Activated CD4-positive, alpha-beta T cell treated with anti-CD3 and anti-CD28 coated beads, Interleukin-2, amount 50 U/mL, for 16 hours (primary cell): ENCODE data around the gene LRP1B.
"Not testable (repeated sequence)": the region's sequence is repeated elsewhere in the genome, so short reads cannot be mapped to it uniquely, and the experiment has no call there.

Experiments
- DNase-seq: peaks from one replicate; pipeline ENCODE4 v3.0.0-alpha.2; 2020

The LRP1B gene

DNA sequence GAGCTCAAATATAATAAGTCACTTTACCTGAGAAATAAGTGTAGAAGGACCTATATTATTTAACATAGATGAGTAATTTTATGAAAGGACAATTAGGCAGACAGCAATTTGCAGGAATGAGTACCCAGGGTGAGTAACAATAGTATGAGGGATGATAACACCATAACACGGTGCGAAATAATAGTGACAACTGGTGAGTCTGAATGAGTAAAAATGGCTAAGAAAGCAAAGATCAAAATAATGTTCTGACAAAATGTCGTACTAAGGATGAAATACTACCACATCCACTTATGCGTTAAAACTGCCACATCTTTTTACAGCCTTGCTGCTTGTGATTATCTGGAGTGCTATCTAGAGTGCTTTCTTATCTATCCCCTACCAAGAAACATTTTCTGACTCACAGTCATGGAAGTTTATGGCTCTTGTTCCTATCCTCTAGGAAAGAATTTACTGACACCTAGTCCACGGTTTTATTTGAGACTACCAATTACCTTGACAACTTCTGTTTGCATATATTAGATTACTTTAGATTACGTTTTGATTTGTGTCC, 929.7 kb downstream of the LRP1B start:
- DNase-seq: no peak

- DNase-seq: no peak
Measured at GRCh38 chr2:141200191-141200590, 930.6 kb downstream of the LRP1B start.

DNA sequence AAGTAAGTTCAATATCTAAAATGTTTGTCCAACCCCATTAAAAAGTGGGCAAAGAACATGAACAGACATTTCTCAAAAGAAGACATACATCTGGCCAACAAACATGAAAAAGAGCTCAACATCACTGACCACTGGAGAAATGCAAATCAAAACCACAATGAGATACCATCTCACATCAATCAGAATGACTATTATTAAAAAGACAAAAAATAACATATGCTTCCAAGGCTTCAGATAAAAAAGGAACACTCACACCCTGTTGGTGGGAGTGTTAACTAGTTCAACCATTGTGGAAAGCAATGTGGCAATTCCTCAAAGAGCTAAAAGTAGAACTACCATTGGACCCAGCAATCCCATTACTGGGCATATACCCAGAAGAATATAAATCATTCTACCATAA, 931.1 kb downstream of the LRP1B start:
- DNase-seq: no peak

DNA sequence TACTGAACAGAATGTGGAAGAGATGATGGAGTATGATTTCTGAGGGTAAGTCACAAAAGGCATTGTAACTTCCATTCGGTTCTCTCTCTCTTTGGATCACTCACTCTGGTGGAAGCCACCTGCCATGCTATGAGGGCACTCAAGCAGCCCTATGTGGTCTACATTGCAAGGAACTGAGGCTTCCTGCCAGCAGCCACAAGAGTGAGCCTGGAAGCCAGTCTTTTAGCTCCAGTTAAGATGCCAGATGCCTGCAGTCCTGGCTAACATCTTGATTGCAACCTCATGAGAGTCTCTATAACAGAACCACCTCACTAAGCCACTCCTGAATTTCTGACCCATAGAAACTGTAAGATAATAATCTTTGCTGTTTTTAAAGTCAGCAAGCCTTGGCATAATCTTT, 935.7 kb downstream of the LRP1B start:
- no peak for DNase-seq

- no peak for DNase-seq
Measured at GRCh38 chr2:141187075-141187439, 943.8 kb downstream of the LRP1B start.

GRCh38 chr2:141186413-141187074, 944.3 kb downstream of the LRP1B start:
- no peak for DNase-seq

GRCh38 chr2:141182246-141182645, 948.6 kb downstream of the LRP1B start:
- no peak for DNase-seq

- not testable (repeated sequence) for DNase-seq
Measured at GRCh38 chr2:141169117-141169516, 961.7 kb downstream of the LRP1B start.

GRCh38 chr2:141162314-141162713, 968.5 kb downstream of the LRP1B start:
- DNase-seq: no peak

- DNase-seq: no peak
Measured at GRCh38 chr2:141151611-141152286, 979.1 kb downstream of the LRP1B start.

GRCh38 chr2:141142025-141142424, 988.8 kb downstream of the LRP1B start:
- no peak for DNase-seq

GRCh38 chr2:141137122-141137693, 993.6 kb downstream of the LRP1B start:
- no peak for DNase-seq

DNA sequence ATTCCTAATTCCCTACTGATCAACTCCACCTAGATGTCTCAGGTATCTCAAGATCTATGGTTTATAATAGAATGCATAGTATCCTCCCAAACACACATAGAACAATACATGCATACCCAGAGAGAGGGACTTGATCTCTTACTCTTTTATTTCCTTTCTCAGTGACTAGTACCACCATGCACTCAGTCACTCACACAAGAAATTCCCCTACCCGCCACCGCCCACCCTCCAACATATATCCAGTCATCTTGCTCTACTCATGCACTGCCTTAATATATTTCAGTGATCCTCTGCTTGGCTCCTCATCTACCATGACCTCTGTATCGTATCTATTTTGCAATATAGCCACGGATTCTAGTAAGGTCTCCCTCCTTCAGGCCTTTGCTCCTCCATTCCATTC, 996.9 kb downstream of the LRP1B start:
- DNase-seq: no peak

- DNase-seq: no peak
Measured at GRCh38 chr2:141125432-141125831, 1005.4 kb downstream of the LRP1B start.

DNA sequence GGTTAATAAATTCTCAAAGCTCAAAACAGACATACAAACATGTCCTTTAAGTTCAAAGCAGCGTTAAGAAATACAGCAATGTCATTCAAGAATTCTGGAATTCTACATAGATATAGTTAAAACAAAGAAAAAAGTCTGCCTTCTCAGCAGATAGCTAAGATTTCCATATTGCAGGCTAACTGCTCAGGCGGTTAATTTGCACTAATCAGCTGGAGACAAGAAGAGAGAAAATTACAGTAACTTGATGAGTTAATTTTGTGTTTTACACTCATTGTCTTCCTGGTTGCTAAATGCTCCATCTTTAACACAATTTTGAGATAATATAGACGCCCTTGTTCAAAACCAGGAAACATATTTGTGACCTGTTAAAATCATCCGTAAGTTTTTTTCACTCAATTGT, 1012.0 kb downstream of the LRP1B start:
- DNase-seq: no peak

DNA sequence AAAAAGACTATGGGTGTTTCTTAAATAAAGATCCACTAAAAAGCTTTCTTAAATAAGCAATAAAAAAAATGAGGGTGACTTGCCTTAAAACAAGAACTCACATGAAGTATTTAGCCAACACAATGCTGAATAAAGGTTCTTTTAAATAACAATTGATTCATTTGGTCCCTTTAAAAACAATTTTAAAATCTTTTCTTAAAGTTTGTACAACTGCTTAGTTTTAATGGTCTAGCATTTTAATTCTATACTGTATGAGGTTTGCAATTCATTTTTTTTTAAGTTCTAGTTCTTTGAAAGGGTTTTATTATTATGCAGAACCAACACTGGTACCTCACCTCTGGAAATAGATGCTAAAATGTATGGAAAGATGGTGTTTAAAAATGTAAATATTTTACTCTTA, 1017.5 kb downstream of the LRP1B start:
- no peak for DNase-seq

GRCh38 chr2:141109633-141110032, 1021.2 kb downstream of the LRP1B start:
- no peak for DNase-seq

DNA sequence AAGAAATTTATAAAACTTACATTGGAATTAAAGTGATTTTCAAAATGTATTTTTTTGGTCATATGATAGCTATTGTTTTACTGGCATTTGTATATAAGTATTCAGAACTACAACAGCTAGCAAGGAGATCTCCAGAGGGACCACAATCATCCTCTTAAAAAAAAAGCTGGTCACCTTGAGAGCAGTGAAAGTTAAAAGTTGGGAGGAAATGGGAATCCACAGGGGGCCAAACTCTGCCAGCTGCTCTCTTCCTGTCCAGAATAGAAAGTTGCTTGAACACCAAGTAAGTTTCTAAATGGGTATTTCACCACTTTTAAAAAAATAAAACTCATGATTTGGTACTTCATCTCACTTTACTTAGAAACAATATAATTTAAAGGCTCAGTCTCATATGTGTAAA, 1025.1 kb downstream of the LRP1B start:
- DNase-seq: no peak

- no peak for DNase-seq
Measured at GRCh38 chr2:141103216-141103615, 1027.6 kb downstream of the LRP1B start.

GRCh38 chr2:141079231-141079630, 1051.6 kb downstream of the LRP1B start:
- no peak for DNase-seq

GRCh38 chr2:141075753-141076152, 1055.1 kb downstream of the LRP1B start:
- no peak for DNase-seq

DNA sequence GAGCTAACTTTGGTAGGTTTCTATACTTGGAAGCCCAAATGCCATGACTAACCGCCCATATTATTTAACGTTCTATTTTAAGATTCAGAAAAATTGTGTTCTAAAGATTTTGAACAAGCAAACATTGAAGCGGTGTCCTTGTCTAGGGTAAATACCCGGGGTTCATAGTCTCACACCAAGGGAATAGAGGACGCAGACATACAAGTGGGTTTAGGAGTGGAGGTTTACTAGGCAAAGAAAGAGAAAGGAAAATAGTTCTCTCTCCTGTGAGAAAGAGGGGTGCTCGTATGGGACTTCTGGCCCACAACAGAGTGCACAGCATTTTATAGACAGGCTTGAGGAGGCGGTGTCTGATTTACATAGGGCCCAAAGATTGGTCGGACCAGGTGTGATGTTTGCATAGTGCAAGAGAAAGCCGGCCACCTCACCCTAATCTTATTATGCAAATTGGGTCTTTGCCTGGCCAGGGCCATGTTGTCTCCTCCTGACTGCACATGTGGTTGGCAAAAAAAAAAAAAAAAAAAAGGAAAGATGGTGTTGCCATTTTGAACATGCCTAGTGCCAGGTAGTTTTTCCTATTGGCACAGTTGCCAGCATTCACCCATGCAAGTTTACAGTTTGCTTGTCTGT, 1062.6 kb downstream of the LRP1B start:
- no peak for DNase-seq

- DNase-seq: no peak
Measured at GRCh38 chr2:141065042-141065441, 1065.8 kb downstream of the LRP1B start.

DNA sequence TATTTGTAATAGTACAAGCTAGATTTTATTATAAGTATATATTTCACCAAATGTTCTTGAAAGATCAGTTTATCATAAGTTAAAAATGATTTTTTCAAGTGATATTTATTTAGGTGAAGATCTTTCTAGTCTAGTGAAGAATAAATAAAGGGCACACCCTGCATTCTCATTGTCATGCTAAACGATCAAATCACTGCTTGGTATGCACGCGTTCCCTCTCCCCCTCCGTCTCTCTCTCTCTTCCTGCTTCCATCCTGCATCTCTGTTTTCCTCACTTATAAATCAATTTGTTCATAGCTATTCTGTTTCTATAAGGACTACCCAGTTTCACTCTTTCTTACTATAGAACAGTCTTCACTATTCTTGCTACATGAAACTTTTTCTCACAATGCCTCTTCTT, 1067.4 kb downstream of the LRP1B start:
- DNase-seq: no peak
